Amniotic epithelial cell (primary cell): ENCODE results near the gene OTOP3.
"Not testable (repeated sequence)": the region's sequence is repeated elsewhere in the genome, so short reads cannot be mapped to it uniquely, and the experiment has no call there.

Source experiments
- DNase-seq: peaks from one replicate; pipeline ENCODE4 v3.0.0-alpha.2; 2010; ENCODE audit warnings: low read depth

OTOP3 gene, protein sequence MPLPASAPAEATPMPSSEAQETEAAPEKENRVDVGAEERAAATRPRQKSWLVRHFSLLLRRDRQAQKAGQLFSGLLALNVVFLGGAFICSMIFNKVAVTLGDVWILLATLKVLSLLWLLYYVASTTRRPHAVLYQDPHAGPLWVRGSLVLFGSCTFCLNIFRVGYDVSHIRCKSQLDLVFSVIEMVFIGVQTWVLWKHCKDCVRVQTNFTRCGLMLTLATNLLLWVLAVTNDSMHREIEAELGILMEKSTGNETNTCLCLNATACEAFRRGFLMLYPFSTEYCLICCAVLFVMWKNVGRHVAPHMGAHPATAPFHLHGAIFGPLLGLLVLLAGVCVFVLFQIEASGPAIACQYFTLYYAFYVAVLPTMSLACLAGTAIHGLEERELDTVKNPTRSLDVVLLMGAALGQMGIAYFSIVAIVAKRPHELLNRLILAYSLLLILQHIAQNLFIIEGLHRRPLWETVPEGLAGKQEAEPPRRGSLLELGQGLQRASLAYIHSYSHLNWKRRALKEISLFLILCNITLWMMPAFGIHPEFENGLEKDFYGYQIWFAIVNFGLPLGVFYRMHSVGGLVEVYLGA

DNA sequence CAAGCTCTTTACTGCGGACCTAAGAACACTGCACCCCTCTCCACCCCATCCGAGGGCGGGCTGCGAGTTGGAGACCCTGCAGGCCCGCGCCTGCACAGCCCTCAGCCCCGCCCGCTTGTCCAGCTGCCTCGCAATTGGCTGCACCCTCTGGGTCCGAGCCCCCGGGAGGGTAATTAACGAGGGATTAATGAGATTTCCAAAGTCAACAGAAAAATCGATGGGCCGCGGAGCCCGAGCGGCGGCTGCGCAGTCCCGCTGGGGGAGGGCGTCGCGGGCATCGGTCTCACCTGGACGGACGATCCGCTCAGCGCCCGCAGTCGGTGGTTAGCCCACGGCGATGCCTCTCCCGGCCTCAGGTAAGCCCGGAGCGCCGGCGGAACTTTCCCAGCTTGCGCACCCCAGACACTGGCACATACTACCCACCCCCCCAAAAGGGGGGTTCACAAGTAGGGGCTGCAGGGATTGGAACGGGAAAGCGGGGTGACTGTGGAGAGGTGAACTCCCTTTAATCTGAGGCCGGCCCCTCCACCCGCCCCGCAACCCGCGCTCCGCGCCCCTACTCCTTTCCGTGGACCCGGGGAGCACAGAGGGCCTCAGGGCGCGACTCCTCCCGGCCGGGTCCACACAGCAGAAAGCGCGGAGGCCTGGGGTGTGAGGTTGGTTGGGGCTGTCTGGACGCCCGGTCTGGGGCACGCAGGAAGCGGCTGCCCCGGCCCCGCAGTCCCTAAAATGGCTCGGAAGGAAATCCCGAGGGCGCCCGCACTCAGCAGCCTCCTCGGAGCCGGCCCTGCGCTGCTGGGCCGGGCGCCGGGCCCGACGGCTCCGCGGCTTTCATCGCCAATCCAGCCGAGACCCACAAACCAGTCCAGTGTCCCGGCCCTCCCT is at the start of gene OTOP3:
Gene OTOP3, plus strand, starts transcription at position 314 of the 885 bp plus-strand sequence. Its CDS starts 24 bp downstream, at position 338.
- no peak for DNase-seq

DNA sequence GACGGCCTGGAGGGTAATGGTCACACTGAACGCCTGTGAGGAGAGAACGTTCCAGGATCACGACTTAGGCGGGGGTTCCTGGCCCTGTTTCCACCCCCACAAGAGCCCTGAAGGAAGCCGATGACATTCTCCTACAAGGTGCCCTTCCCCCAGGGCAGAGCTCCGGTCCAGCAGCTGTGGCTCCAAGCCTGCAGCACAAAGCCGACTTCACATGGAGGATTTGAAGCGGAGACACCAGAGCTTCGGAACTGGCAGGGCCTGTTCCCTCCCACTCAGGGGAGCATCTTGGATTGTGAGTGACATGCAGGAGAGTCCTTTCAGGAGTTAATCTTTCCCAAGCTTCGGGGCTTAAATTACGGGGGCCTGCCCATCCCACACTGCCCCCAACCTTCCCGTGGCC is 47.2 kb upstream of the OTOP3 start:
- no peak for DNase-seq

- DNase-seq = no peak
Measured at GRCh38 chr17:74890554-74890953, 45.1 kb upstream of the OTOP3 start.

GRCh38 chr17:74892013-74892841 is 43.5 kb upstream of the OTOP3 start:
- DNase-seq = no peak

DNA sequence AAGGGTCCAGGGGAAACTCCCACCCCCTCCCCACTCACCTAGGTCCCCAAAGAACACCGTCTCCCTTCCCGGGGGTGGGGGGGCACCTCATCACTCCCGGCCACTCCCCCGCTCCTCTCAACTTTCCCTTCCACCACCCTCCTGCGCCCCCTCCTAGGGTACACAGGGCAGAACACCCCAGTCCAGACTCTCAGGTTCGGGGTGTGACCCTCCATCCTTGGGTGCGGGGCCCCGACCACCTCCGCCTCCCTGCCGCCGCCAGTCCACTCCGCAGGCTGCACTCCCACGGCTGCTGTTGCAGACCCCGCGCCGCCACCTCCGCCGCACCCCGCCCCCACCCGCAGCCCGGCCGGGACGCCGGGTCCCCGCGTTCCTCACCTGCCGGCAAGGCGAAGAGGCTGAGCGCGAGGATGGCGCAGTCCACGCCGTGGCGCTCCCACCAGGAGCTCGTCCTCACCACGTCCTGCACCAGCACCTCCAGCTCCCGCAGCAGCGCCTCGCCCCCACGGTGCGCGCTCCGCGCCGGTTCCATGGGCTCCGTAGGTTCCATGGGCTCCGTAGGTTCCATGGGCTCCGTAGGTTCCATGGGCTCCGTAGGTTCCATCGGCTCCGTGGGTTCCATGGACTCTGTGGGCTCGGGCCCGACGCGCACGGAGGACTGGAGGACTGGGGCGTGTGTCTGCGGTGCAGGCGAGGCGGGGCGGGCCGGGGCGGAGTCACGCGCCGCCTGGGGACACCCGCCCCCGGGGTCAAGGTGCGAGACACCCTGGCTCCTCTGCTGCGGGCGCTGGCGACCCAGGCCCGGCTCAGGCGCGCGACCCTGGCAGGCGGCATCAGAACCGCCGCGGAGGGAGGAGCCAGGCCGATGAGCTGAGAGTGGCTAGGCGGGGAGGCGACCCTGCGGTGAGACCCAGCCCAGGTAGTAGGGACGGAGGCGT is 42.5 kb upstream of the OTOP3 start, which contains the start of gene FADS6:
Gene FADS6, minus strand, starts transcription at position 660 of the 938 bp plus-strand sequence. Its CDS starts 38 bp downstream, at position 622.
- DNase-seq = no peak

- no peak for DNase-seq
Measured at GRCh38 chr17:74893936-74894671, 41.6 kb upstream of the OTOP3 start.

GRCh38 chr17:74898376-74898946 is 37.2 kb upstream of the OTOP3 start:
- DNase-seq = no peak

DNA sequence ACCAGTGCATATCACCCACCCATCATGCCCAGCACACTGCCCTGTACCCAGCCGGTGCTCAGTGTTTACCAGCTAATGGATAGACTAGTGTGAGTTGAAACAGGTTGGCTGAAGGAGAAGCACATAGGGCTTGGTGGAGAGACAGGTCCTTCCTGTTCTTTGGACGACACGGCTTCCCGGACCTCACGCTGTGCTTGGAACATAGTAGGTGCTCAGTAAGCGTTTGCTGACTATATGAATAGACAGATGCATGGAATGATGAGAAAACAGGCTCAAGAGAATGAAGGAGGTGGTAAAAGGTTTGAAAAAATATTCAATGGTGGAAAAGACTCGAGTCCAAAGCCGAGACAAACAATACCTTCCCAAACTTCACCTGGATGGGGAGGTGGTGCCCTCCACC is 35.5 kb upstream of the OTOP3 start:
- no peak for DNase-seq

DNA sequence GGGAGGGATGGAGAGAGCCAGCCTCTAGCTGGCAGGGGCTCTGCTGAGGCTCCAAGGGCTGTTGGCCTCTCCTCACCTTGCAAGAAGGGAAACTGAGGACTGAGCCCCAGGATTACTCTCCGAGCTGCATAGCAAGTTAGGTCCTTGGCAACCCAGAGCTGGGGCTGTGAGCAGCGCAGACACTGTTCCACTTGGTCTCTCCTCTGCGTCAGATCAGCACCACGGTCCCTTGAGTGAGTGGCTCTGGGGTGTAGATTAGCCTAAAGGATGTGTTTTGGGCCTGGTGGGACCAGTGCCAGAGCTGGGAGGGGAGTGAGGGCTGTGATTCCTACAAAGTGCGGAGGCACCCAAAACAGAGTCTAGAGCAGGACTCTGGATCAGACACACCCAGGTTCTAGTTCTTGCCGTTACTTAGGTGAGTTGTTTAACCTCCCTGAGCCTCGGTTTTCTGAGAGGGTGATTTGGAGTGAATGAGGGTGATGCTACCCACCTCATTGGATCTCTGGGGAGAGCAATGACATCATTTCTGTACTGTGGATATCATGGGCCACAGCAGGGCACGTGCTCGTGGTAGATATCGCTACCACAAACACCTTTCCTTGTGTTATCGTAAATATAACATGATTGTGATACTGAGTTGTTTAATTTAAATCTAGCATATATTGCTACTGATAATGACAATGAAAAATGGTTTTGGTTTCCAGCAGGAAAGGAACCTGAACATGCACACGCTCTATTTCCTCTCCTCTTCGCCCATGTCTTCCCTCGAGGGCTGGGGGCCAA is 34.2 kb upstream of the OTOP3 start:
- no peak for DNase-seq

- DNase-seq = no peak
Measured at GRCh38 chr17:74903034-74903433, 32.7 kb upstream of the OTOP3 start.

DNA sequence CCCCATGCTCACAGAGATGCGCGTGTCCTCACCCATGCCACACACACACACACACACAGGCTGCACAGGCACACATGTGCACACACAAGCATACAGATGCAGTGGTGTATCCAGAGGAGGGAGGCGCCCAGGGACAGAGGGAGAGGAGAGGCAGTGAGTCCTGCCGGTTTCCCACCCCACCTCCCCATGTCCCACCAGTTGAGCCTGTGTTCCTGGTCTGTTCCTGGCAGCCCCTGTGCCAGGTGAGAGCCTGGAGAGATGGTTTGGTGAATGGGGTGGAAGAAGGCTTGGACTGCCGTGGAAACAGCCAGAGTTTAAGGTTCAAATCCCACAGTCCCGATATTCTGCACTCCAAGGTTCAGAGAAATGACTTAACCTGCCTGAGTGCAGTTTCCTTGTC is 32.0 kb upstream of the OTOP3 start:
- DNase-seq = no peak

DNA sequence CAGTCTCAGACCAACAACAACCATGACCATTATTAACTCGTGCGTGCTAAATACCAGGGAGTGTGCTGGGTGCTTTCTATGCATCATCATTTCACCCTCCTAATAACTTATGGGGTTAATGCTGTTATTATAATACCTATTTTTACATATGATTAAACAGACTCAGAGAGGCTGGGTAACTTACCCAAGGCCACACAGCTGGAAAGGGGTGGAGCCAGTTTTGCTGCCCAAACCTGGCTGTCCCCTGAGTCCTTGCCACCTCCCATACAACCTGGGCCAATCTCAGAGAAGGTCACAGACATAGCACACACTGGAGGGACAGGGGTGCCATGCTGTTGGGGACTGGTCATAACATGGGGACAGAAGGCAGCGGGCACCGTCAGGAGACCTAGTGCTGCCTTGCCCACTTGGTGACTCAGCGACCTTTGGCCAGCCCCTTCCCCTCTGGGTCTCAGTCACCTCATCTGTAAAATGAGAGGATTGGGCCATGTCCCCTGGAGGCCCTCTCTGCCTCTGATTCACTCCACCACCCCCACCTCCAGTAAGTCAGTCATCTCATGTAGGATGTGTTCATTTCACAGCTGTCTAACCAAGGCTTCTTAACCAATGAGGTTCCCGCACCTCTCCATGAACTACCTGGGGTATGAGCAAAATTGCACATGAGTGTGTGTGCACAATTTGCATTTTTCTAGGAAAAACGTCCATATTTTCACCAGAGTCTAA is 30.9 kb upstream of the OTOP3 start:
- DNase-seq = no peak

DNA sequence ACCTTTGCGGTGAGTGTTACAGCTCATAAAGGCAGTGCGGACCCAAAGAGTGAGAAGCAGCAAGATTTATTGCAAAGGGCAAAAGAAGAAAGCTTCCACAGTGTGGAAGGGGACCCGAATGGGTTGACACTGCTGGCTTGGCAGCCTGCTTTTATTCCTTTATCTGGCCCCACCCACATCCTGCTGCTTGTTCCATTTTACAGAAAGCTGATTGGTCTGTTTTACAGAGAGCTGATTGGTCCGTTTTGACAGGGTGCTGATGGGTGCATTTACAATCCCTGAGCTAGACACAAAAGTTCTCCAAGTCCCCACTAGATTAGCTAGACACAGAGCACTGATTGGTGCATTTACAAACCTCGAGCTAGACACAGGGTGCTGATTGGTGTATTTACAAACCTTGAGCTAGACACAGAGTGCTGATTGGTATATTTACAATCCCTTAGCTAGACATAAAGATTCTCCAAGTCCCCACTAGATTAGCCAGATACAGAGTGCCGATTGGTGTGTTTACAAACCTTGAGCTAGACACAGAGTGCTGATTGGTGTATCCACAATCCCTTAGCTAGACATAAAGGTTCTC is 29.4 kb upstream of the OTOP3 start:
- not testable (repeated sequence) for DNase-seq

- no peak for DNase-seq
Measured at GRCh38 chr17:74907012-74907411, 28.7 kb upstream of the OTOP3 start.

DNA sequence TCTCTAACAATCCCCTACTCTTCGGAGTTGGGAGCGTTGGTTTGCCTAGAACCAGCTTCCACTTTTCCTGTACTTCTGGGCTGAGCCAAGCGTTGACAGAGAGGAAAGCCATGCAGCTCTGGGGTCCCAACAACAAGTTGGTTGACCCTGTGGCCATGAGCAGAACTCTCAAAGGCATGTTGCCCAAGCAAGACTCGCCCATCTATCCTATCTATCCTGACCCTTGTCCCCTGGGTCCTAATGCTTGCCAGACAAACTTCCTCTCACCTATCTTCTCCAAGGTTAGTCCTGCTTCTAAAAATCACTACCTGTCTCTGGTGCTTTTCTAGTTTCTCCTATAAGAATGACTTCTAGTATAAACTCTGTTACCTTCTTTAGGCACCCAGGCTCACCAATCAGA is 26.6 kb upstream of the OTOP3 start:
- DNase-seq = not testable (repeated sequence)

- DNase-seq = not testable (repeated sequence)
Measured at GRCh38 chr17:74911423-74911822, 24.3 kb upstream of the OTOP3 start.

GRCh38 chr17:74916136-74916850 is 19.4 kb upstream of the OTOP3 start:
- no peak for DNase-seq
